HG03159 (cell line): ENCODE data around the gene EVC2.

Experiments
- ATAC-seq: cut with Tn5 transposase; IDR thresholded peaks from one replicate; pipeline ENCODE4 v1.9.1; 2021; ENCODE audit warnings: mild to moderate bottlenecking, moderate library complexity; ENCODE audit not compliant: unreplicated experiment

The EVC2 gene

GRCh38 chr4:5678977-5679376 is 29.4 kb downstream of the EVC2 start:
- no peak for ATAC-seq

GRCh38 chr4:5676763-5677162 is 31.6 kb downstream of the EVC2 start:
- ATAC-seq = no peak

GRCh38 chr4:5666741-5667140 is 41.6 kb downstream of the EVC2 start:
- ATAC-seq = no peak

- ATAC-seq = no peak
Measured at GRCh38 chr4:5664778-5665177, 43.6 kb downstream of the EVC2 start.

- ATAC-seq = no peak
Measured at GRCh38 chr4:5662555-5662954, 45.8 kb downstream of the EVC2 start.

GRCh38 chr4:5661237-5661636 is 47.1 kb downstream of the EVC2 start:
- no peak for ATAC-seq

GRCh38 chr4:5660185-5660584 is 48.2 kb downstream of the EVC2 start:
- ATAC-seq = no peak

- ATAC-seq = no peak
Measured at GRCh38 chr4:5658974-5659373, 49.4 kb downstream of the EVC2 start.

- no peak for ATAC-seq
Measured at GRCh38 chr4:5656415-5656814, 51.9 kb downstream of the EVC2 start.

- ATAC-seq = no peak
Measured at GRCh38 chr4:5654791-5655190, 53.6 kb downstream of the EVC2 start.

- no peak for ATAC-seq
Measured at GRCh38 chr4:5651089-5651488, 57.3 kb downstream of the EVC2 start.

GRCh38 chr4:5650040-5650439 is 58.3 kb downstream of the EVC2 start:
- no peak for ATAC-seq

- ATAC-seq = no peak
Measured at GRCh38 chr4:5647351-5647750, 61.0 kb downstream of the EVC2 start.

GRCh38 chr4:5640096-5640495 is 68.3 kb downstream of the EVC2 start:
- no peak for ATAC-seq

- no peak for ATAC-seq
Measured at GRCh38 chr4:5639556-5639955, 68.8 kb downstream of the EVC2 start.

GRCh38 chr4:5638976-5639375 is 69.4 kb downstream of the EVC2 start:
- no peak for ATAC-seq

- no peak for ATAC-seq
Measured at GRCh38 chr4:5638316-5638715, 70.0 kb downstream of the EVC2 start.

- ATAC-seq = no peak
Measured at GRCh38 chr4:5636766-5637670, 71.3 kb downstream of the EVC2 start.

GRCh38 chr4:5635826-5636195 is 72.5 kb downstream of the EVC2 start:
- ATAC-seq = no peak

- no peak for ATAC-seq
Measured at GRCh38 chr4:5632571-5632970, 75.8 kb downstream of the EVC2 start.

GRCh38 chr4:5632066-5632440 is 76.3 kb downstream of the EVC2 start:
- ATAC-seq = no peak

GRCh38 chr4:5631352-5632065 is 76.8 kb downstream of the EVC2 start:
- no peak for ATAC-seq
